Dermis microvascular lymphatic vessel endothelial cell (primary cell): Measurements from ENCODE around the gene PRR33. TPM values are rescaled to one million over a fixed set of nuclear protein-coding genes. Genes with fewer than 3 reads are reported as not detected.

Source experiments
- DNase-seq, 2 donors: peaks; one replicate each; pipeline versions ENCODE4 v3.0.0 to v3.0.0-alpha.2; 2010; ENCODE audit warnings: low read depth in 2 of 2
- total RNA-seq: library from RNA; depleted of rRNA; stranded (reverse); fragments of >200 nt; gene quantifications from 2 replicates; pipeline ENCODE4 v1.2.1, GENCODE V29; 2014

Gene PRR33
- total RNA-seq, 1 donor from 2014 or later, result not detected

- no peak for DNase-seq
Observed at GRCh38 chr11:1928470-1928890, 36.8 kb upstream of the PRR33 start.

GRCh38 chr11:1927848-1928469, 36.3 kb upstream of the PRR33 start:
- no peak for DNase-seq

GRCh38 chr11:1927026-1927847, 35.5 kb upstream of the PRR33 start:
- DNase-seq, result no peak

GRCh38 chr11:1926156-1927025, 34.7 kb upstream of the PRR33 start:
- DNase-seq, result no peak

GRCh38 chr11:1925373-1926155, 33.9 kb upstream of the PRR33 start:
- no peak for DNase-seq

GRCh38 chr11:1924646-1925372, 33.1 kb upstream of the PRR33 start:
- no peak for DNase-seq

GRCh38 chr11:1924181-1924580, 32.5 kb upstream of the PRR33 start:
- DNase-seq, result no peak

- no peak for DNase-seq
Observed at GRCh38 chr11:1923201-1923956, 31.7 kb upstream of the PRR33 start.

GRCh38 chr11:1922481-1923081, 30.9 kb upstream of the PRR33 start:
- no peak for DNase-seq

GRCh38 chr11:1921574-1922141, 30.0 kb upstream of the PRR33 start:
- peak in 1 of 2 donors; percentile 37 for DNase-seq

- no peak for DNase-seq
Observed at GRCh38 chr11:1920909-1921573, 29.3 kb upstream of the PRR33 start.

GRCh38 chr11:1920128-1920908, 28.6 kb upstream of the PRR33 start:
- DNase-seq, result no peak

GRCh38 chr11:1919391-1920127, 27.9 kb upstream of the PRR33 start, which contains the start of gene TNNT3:
Gene TNNT3, plus strand, starts transcription at chr11:1919703. Its CDS starts 3,172 bp downstream, at chr11:1922875.
- DNase-seq, result no peak

- DNase-seq, result no peak
Observed at GRCh38 chr11:1918436-1919315, 27.0 kb upstream of the PRR33 start.

GRCh38 chr11:1917523-1918435, 26.1 kb upstream of the PRR33 start:
- no peak for DNase-seq
